NCI-H2171 (cell line): ENCODE results near the gene SULT1C4.
A peak's percentile ranks its signal among the peaks of the same experiment; 100 is the strongest.

ENCODE experiments used
- DNase-seq: peaks from one replicate; lab custom pipeline; 2025; lab: John Stamatoyannopoulos, UW

The SULT1C4 gene

DNA sequence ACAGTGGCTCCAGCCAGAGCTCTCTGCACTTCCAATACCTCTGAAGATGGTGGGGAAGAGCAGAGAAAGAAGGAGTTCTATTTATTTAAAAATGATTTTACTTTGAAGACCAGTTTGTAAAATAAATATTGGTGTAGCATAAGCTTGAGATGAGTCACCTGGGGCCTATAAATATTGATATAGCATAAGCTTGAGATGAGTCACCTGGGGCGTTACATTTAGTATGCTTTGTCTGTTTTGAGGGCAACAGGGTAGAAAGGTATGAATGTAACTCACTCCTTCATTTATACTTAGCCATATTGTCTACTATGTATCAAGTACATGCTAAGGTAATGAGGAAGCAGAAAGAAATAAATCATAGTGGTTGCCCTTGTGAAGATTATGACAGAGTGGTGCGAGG is 7.7 kb upstream of the SULT1C4 start:
- DNase-seq = no peak

DNA sequence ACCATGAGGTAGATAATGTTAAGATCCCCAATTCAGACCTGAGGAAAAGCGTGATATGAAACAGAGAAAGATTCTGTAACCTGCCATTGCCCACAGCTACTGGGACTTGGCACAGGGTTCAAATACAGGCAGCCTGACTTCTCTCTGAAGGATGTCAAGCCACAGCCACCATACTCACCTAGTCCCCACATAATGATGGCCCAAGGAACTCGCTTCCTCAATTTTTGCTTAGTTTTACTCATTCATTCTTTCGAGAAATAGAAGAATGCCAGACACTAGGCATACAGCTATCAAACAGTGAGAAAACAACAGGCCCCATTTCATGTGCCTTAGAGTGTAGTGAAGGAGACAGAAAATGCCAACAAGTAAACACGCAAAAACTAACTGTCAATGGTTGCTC is 980 bp upstream of the SULT1C4 start:
- no peak for DNase-seq

DNA sequence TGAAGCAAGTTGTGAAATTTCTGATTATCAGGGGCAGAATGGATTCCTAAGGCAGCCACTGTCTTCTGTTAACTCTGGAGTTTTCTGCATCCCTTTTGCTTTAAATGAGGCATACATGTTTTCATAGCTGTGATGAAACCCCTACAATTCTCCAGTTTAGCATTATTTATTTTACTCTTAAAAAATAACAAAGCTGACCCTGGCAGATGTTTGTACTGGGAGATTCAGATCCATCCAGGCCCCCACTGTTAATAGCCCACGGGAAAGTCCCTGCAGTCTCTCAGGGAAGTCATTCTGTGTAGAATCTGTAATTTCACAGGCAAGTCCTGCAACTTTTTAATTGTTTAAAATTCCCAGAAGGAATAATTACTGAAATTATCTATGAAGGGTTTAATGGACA is 353 bp upstream of the SULT1C4 start:
- no peak for DNase-seq

DNA sequence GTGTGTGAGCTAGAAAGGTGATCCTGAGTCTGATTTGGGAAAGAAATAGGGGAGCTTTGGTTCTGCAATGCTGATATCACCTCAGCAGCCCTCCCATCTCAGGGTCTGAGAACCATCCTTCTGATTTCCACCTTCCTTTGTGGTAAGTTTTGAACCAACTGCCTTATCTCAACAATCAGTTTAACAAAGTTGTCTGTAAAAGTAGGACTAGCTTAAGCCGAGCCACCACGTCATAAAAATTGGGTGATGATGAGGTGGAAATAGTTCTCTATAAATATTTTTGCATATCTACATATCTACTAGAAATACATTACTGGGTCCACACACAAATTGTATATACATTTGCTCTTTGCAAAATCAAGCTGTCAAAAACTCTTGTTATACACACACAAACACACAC is 1.1 kb downstream of the SULT1C4 start:
- DNase-seq = no peak

- no peak for DNase-seq
Measured at GRCh38 chr2:108382196-108382595, 4.4 kb downstream of the SULT1C4 start.

GRCh38 chr2:108383146-108383830 is 5.5 kb downstream of the SULT1C4 start:
- DNase-seq = no peak

DNA sequence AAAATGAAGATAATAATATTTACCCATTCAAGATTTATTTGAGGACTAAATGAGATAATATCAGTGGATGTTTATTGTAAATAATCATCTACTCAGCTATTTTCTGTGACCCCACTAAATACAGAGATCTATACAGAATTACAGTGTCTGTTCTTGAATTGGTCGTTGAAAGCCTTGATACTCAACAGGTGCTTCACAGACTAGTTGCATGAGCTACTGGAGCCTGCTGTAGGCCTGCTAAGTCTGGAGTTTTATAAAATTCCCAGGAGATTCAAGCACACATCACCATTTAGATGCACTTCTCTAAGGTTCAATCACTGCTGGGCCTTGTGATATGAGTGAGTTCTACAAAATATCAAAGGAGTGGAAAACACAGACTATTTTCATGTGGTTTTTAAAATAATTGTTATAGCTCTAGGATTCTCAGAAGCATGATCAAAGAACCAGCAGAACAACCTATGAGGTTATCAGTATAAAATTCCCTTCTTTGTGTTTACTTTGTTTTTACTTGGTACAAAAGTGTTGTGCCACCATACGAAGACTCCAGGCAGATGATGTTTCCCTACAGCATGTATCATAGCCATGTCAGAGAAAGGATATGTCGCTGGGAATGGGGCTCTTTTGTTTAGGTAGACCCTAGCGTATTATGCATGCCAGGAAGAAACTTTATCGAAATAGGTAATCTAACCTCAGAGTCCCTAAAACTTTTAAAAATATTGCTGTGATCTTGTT is 7.1 kb downstream of the SULT1C4 start:
- no peak for DNase-seq

DNA sequence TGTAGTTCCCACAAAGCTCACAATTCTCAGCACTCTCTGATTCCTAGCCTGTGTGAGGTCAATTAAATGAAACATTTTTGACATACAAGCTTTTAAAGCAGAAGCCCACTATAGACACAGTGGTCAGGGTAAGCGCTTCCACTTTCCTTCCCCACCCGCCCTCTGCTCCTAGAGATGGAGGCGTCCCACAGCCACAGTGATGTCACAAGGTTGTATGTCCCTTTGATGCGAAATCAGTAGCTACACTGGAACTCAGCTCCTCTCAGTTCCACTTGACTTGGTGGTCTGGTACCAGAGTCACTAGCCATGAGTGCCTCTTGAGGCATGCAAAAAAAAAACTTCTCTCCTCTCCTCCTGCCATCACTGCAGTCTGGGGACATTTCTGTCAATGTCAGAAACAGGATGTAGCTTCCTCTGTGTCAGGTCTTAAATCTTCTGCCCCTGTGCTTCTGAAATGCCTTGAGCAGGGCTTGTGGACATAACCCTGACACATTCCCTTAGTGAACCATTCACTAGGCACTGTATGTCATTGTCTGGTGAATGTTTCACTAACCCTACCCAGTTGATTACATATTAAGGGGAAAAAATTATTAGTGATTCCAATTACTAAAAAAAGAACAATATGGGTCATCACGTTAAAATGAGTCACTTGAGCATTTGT is 7.8 kb downstream of the SULT1C4 start:
- no peak for DNase-seq

DNA sequence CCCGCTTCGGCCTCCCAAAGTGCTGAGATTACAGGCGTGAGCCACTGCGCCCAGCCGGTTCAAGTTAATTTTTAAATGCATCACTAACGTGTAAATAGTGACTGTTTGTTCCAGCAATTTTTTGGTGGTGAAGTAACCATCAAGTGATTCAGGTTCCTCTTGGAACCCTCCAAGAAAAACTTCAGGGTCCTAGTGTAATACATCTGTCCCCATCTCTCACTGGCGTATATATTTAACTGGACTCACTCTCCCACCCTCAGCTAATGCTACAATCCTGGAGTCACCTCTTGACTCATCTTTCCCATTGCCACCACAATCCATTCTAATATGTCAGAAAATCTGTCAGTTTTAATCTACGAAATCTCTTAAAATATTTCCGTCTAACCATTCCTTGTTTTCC is 10.3 kb downstream of the SULT1C4 start:
- DNase-seq = no peak

- DNase-seq = no peak
Measured at GRCh38 chr2:108390340-108390739, 12.6 kb downstream of the SULT1C4 start.

GRCh38 chr2:108392029-108392428 is 14.3 kb downstream of the SULT1C4 start:
- no peak for DNase-seq

DNA sequence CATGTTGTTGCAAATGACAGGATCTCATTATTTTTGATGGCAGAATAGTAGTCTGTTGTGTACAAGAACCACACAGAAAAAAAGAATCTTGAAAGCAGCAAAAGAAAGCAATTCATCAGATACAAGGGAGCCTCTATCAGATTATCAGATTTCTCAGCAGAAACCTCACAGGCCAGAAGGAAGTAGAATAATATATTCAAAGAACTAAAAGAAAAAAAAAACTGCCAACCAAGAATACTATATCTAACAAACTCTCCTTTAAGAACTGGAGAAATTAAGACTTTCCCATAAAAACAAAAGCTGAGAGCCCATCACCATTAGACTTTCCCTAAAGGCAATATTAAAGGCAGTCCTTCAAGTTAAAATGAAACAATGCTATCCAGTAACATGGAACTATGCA is 15.4 kb downstream of the SULT1C4 start:
- DNase-seq = no peak

GRCh38 chr2:108395155-108395554 is 17.4 kb downstream of the SULT1C4 start:
- DNase-seq = no peak

GRCh38 chr2:108396845-108397244 is 19.1 kb downstream of the SULT1C4 start:
- DNase-seq = peak; percentile 13

GRCh38 chr2:108399479-108399878 is 21.7 kb downstream of the SULT1C4 start:
- DNase-seq = no peak

- DNase-seq = no peak
Measured at GRCh38 chr2:108401800-108402199, 24.0 kb downstream of the SULT1C4 start.

DNA sequence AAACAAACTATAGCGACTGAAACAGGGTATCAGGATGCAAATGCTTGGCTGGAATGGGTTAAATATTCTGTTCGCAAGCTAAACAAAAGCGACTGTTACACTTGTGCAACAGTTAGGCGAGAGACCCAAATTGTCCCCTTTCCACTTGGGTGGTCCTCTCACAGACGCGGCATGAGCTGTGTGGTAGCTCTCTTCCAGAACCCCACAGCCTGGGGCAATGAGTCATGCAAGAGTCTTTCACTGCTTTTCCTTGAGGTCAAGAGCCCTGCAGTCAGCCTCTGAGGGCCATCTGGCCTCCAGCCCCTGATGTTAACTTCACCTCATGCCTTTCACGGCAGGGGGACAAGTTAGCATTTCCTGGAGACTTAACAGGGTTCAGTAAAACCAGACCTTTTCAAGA is 25.7 kb downstream of the SULT1C4 start:
- no peak for DNase-seq

DNA sequence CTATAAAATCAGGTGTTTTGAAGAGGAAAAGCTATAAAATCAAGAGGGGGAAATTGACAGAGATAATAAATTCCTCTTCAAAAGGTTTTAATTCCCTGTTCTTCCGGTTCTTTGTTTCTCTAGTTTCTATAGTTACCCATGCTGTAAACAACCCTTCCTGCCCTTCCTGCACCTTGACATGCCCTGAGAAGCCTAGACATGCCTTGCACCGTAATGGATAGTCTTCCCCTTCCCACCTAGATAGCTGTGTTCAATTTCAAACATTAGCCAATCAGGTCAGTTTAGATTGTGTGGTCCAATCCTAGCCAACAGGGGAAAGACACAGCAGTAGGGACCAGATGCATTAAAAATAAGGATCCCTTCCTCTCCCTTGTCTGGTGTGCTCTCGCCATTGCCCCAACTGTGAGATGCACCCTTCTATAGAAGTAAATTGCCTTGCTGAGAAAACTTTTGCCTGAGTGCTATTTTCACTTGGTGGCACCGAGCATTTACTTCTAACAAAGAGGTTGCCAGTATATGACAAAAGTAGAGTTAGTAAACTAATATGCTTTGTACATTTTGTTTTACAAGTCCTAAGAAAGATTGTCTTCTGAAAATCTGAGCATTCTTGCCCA is 27.1 kb downstream of the SULT1C4 start:
- no peak for DNase-seq

- no peak for DNase-seq
Measured at GRCh38 chr2:108407864-108408729, 30.3 kb downstream of the SULT1C4 start.

- DNase-seq = no peak
Measured at GRCh38 chr2:108409768-108410167, 32.0 kb downstream of the SULT1C4 start.

DNA sequence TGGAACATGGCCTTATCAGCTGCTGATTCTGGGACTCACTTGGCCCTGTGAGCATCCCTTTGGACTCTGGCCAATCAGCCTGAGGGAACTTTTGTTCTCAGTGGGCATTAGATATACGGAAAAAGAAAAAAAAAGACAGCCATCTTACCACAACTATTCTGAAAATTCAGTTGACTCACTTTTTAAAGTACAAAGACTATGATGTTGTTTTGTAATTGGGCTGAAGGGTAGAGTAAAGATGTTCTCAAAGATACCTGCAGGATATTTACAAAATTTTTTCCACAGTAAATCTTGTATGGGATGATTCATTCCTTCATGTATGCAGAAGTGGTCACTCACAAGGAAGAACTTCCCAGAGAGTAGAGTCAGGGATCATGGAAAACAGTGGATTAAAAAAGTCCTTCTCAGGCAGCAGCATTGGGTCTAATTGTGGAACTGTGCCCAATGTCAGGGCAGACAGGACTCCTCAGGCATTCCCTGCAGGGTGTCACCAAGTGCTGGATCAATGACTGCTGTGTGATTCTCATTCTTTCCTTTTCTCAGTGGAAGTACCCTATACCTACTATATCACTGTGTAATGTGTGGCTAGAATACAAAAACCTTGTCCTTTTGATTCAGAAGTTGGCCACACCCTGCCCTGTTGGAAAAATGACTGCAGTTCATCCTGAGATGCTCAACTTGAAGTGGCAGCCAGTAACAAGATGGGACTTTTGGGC is 35.4 kb downstream of the SULT1C4 start:
- no peak for DNase-seq
